Femur (tissue), 1 donor: ENCODE results near the gene FIS1.
"Not testable (repeated sequence)": the region's sequence is repeated elsewhere in the genome, so short reads cannot be mapped to it uniquely, and the experiment has no call there.

Source experiments
- DNase-seq: peaks from one replicate; pipeline ENCODE4 v3.0.0-alpha.2; 2017

Gene FIS1

DNA sequence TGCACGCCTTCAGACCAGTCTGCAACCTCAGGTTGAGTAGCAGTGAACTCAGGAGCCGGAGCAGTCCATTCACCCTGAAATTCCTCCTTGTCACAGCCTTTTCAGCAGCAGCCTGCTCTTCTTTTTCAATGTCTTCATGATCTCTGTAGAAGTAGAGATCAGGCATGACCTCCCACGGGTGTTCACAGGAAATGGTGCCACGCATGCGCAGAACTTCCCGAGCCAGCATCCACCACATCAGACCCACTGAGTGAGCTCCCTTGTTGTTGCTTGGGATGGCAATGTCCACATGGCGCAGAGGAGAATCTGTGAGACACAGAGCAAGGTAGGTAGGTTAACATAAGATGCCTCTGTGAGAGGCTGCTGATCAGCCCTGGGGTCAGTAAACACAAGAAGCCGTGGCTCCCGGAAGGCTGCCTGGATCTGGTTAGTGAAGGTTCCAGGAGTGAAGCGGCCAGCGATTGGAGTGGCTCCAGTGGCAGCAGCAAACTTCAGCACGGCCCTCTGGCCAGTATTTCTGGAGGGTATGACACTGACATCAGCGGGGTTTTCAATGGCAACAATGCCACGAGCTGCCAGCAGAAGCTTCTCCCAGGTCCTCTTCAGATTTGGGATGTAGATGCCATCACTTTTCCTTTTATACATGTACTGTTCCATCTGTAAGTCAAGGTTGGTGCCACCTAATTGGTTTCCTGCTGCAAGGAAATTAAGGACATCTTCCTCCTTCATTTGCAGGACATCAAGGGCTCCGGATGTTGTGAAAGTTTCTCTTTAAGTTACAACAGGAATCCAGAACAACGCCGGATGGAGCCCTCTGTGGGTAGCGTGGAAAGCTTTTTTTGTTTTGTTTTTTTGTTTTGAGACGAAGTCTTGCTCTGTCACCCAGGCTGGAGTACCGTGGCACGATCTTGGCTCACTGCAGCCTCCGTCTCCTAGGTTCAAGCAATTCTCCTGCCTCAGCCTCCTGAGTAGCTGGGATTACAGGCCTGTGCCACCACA lies 40.8 kb downstream of the FIS1 start:
- DNase-seq, result not testable (repeated sequence)

DNA sequence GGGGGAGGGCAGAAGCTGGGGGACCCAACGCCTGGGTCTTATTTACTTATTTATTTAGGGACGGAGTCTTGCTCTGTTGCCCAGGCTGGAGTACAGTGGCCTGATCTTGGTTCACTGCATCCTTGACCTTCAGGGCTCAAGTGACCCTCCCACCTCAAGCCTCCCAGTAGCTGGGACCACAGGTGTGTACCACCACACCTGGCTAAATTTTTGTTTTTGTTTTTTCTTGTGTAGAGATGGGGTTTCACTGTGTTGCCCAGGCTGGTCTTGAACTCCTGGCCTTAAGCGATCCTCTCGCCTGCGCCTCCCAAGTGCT lies 42.3 kb downstream of the FIS1 start:
- no peak for DNase-seq

DNA sequence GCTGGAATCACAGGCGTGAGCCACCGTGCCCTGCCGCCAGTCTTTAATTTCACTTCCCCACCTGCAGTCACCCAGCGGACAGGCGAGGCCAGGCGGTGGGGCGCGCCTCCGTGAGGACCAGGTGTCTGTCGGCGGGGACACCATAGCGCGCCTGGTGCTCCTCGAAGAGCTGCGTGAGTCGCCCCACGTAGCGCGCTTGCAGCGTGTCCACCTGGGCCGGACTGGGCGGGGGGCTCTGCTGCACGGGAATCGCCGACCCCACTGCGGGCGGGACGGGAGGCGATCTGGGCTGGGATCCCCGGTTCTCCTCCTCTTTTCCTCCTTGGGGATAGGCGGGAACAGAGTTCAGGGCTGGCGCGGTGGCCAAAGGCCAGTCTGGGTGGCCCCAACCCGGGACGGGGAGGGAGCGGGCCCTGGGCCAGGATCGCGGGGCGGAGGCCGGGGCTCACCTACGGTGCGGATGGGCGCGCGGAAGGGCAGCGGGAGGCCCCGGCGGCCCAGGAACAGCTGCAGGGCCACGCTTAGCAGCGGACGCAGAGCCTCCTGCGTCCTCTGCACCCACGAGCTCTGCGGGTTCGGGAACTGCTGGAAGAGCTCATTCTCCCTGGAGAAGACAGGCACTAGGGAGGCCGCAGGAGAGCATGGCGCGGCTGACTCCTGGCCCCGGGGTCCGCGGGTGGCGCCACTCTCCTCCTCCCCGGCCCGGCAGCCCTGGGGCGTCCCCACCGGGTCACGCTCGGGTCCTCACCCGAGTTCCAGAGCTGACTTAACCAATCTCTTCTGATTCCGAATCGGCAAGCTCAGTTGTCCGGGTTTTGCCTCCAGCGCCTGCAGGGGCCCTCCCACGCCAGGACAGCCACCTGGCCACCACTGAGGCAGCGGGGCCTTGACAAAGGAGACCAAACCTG lies 42.9 kb downstream of the FIS1 start:
- no peak for DNase-seq

DNA sequence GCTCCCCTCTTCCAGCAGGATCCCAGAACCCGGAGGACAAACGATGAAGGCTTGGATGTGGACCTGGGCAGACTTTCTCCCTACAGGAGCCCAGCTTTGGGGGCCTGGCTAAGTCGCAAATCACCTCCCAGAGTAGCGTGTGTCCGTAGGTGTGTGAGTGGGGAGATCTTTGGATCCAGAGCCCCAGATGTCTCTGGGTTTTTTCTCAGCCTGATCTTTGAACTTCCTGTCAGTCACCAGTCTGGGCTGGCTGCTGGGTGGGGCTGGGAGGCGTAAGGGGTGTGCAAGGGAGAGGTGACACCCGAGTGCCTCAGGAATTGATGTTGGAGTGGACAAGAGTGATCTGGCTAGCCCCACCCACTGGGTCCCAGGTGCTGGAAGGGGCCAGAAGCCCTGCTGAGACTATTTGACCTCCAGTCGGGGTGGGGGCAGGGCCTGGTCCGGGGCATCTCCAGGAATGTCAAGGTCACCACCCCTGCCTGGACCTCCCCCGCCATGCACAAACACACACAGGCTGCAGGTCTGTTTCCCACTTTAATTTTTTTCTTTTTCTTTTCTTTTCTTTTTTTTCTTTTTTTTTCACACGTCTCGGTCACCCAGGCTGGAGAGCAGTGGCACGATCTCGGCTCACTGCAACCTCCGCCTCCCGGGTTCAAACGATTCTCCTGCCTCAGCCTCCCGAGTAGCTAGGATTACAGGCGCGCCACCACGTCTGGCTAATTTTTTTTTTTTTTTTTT lies 43.9 kb downstream of the FIS1 start, which contains the start of gene MOGAT3:
TSS of gene MOGAT3 (minus strand) at position 175 of the 738 bp plus-strand sequence. CDS start 182 bp downstream, outside the sequence.
- DNase-seq, result no peak

DNA sequence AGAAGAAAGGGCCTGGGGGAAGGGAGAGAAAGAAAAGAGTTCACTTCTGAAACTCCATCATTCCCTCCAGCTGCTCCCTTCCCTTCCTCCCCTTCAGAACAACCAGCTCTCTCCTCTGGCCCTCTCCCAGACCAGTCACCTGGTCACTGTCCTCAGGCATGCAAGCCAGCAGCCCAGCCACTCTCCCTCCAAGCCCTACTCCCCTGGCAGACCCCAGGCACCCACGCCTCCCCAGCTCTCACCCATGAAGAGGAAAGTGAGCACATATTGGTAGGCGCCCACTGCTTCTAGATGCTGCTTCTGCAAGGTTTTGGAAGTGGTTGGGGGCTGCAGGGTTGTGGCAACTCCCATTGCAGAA lies 44.4 kb downstream of the FIS1 start:
- no peak for DNase-seq

DNA sequence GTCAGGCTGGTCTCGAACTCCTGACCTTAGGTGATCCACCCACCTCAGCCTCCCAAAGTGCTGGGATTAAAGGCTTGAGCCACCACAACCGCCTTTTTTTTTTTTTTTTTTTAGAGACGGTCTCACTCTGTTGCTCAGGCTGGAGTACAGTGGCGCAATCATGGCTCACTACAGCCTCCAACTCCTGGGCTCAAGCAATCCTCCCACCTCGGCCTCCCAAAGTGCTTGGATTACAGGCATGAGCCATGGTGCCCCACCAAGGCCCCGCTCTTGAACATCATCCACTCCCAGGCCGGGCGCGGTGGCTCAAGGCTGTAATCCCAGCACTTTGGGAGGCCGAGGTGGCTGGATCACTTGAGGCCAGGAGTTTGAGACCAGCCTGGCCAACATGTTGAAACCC lies 45.4 kb downstream of the FIS1 start:
- DNase-seq, result not testable (repeated sequence)

DNA sequence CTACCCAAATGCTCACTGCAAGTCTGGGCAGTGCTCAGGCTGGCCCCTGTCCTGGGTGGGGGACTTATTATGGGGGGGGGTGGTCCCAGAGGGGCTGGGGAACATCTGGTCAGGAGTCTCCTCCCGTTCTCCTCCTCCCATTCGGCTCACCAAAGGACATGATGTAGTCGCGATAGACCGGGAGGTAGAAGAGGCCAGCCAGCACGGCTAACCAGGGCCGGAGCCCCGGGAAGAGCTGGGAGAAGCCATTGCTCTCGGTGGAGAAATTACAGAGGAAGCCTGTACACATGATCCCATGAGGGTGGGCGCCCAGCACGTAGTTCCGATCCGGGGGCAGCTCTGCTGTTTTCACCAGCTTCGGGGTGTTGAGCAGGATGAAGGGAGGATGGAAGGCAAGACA lies 46.4 kb downstream of the FIS1 start:
- DNase-seq, result no peak

DNA sequence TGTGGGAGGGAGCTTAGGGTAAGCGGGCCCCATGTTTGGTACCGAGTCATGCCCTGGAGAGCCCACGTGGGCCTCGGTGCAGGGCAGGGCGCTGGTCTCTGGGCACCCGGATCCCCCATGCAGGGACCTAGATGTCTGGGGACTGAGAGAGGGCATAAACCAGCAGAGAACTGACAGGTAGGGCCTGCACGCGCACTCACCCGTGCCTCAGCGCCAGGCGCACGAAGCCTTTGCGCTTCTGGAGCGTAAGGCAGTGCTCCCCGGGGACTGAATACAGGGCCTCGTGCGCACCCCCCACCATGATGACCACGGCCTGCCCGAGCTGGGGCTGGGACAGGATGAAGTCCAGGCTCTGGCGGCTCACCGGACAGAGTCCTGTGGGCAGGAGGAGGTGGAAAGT lies 46.9 kb downstream of the FIS1 start:
- DNase-seq, result no peak

DNA sequence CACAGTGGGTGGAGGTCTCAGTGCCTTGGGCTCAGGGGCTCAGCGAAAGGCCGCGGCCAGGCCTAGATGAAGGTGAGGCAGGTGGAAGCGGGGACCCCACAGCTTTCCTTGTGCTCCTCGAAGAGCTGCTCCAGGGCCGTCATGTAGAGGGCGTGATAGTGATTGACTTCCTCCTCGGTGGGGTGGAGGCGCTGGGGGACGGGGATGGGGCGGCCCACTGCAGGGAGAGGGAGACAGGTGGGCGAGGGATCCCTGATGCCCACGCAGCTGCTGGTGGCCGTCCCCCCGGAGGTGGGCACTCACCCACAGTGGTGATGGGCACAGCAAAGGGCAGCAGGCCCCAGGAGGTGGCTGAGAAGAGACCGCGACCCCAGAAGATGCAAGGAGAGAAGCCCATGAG lies 49.0 kb downstream of the FIS1 start:
- no peak for DNase-seq
